ENCODE results near the gene PRELID2.

DNA sequence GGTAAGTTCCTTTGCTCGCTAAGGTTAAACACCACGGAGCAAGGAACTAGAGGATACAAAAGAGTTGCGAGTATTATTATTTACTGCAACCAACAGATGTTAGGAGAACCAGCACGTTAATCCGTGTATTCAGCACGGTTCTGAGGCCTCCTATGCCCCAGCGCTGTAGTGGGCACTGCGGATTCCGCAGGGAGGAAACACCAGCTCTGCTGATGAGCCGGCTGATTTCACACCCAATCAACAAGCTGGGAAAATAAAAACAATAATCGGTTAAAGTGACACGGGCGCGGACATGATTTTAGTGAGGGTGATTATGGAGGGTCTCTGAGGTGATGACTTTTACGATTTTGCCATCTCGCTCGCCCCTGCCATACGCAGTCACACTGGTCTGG, 702 bp upstream of the PRELID2 start:
- TF ChIP-seq ZNF8 (CRISPR knock-in tag; IDR thresholded peaks at IDR 0.05): no peak
- TF ChIP-seq ISL1 (CRISPR knock-in tag; IDR thresholded peaks at IDR 0.05): no peak
- TF ChIP-seq ZC3H10 (CRISPR knock-in tag; IDR thresholded peaks at IDR 0.05): no peak
- TF ChIP-seq TCF4 (CRISPR knock-in tag; IDR thresholded peaks at IDR 0.05; ENCODE audit: borderline replicate concordance): no peak
- TF ChIP-seq ZNF565 (CRISPR knock-in tag; conservative IDR thresholded peaks at IDR 0.05; ENCODE audit: low read depth): no peak
- no peak for TF ChIP-seq RARB (CRISPR knock-in tag; IDR thresholded peaks at IDR 0.05)
- TF ChIP-seq, protein P1, sequence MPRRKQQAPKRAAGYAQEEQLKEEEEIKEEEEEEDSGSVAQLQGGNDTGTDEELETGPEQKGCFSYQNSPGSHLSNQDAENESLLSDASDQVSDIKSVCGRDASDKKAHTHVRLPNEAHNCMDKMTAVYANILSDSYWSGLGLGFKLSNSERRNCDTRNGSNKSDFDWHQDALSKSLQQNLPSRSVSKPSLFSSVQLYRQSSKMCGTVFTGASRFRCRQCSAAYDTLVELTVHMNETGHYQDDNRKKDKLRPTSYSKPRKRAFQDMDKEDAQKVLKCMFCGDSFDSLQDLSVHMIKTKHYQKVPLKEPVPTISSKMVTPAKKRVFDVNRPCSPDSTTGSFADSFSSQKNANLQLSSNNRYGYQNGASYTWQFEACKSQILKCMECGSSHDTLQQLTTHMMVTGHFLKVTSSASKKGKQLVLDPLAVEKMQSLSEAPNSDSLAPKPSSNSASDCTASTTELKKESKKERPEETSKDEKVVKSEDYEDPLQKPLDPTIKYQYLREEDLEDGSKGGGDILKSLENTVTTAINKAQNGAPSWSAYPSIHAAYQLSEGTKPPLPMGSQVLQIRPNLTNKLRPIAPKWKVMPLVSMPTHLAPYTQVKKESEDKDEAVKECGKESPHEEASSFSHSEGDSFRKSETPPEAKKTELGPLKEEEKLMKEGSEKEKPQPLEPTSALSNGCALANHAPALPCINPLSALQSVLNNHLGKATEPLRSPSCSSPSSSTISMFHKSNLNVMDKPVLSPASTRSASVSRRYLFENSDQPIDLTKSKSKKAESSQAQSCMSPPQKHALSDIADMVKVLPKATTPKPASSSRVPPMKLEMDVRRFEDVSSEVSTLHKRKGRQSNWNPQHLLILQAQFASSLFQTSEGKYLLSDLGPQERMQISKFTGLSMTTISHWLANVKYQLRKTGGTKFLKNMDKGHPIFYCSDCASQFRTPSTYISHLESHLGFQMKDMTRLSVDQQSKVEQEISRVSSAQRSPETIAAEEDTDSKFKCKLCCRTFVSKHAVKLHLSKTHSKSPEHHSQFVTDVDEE (CRISPR knock-in tag; IDR thresholded peaks at IDR 0.05): no peak
- TF ChIP-seq, protein P2, sequence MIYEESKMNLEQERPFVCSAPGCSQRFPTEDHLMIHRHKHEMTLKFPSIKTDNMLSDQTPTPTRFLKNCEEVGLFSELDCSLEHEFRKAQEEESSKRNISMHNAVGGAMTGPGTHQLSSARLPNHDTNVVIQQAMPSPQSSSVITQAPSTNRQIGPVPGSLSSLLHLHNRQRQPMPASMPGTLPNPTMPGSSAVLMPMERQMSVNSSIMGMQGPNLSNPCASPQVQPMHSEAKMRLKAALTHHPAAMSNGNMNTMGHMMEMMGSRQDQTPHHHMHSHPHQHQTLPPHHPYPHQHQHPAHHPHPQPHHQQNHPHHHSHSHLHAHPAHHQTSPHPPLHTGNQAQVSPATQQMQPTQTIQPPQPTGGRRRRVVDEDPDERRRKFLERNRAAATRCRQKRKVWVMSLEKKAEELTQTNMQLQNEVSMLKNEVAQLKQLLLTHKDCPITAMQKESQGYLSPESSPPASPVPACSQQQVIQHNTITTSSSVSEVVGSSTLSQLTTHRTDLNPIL (CRISPR knock-in tag; IDR thresholded peaks at IDR 0.05; ENCODE audit: low read depth): no peak
- TF ChIP-seq ZFP30 (CRISPR knock-in tag; IDR thresholded peaks at IDR 0.05): no peak
- TF ChIP-seq, protein P3, sequence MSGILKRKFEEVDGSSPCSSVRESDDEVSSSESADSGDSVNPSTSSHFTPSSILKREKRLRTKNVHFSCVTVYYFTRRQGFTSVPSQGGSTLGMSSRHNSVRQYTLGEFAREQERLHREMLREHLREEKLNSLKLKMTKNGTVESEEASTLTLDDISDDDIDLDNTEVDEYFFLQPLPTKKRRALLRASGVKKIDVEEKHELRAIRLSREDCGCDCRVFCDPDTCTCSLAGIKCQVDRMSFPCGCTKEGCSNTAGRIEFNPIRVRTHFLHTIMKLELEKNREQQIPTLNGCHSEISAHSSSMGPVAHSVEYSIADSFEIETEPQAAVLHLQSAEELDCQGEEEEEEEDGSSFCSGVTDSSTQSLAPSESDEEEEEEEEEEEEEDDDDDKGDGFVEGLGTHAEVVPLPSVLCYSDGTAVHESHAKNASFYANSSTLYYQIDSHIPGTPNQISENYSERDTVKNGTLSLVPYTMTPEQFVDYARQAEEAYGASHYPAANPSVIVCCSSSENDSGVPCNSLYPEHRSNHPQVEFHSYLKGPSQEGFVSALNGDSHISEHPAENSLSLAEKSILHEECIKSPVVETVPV (CRISPR knock-in tag; IDR thresholded peaks at IDR 0.05): no peak
- no peak for TF ChIP-seq ZFP3 (CRISPR knock-in tag; IDR thresholded peaks at IDR 0.05)
- TF ChIP-seq OSR1 (CRISPR knock-in tag; IDR thresholded peaks at IDR 0.05): no peak
